Peyer's patch (tissue), 4 donors: ENCODE results near the gene ELAVL1.

ENCODE experiments used
- CTCF ChIP-seq, 6 experiments: fragments of 450-650 bp in 4 of 6; fragments of 200-600 bp in 2 of 6; sonication (generic) in 1 of 6; IDR thresholded peaks; one replicate each; pipeline ENCODE4 v1.5.1; 2017 to 2019; ENCODE audit warnings: antibody characterized with exemption in 6 of 6, mild to moderate bottlenecking in 3 of 6, moderate library complexity in 1 of 6
- POLR2A ChIP-seq, 2 donors: fragments of 450-650 bp; IDR thresholded peaks; one replicate each; pipeline ENCODE4 v1.5.1; 2017; ENCODE audit warnings: antibody characterized with exemption in 2 of 2, mild to moderate bottlenecking in 2 of 2, moderate library complexity in 2 of 2

- TF ChIP-seq CTCF (IDR thresholded peaks at IDR 0.05) (no peak), POLR2A (IDR thresholded peaks at IDR 0.05) (no peak)
These were observed 93.2 kb downstream of the ELAVL1 start for GRCh38 chr19:7912144-7912696.
